HCT116 (cell line): ENCODE measurements around the gene CYB561D1. TPM values are rescaled to one million over a fixed set of nuclear protein-coding genes. Genes with fewer than 3 reads are reported as not detected.

Experiments used
- ATAC-seq: fragments of 200-7000 bp; cut with Tn5 transposase; 2 replicates; pipeline ENCODE4 v1.9.1; 2020; ENCODE audit warnings: mild to moderate bottlenecking, moderate library complexity
- BruUV-seq: library from RNA; stranded (reverse); fragments of 400-500 nt; replicated peaks from 2 replicates; lab custom pipeline; 2021; lab: Mats Ljungman, UMichigan
- CTCF ChIA-PET: fragments of 300-600 bp; sonication (Branson Sonifier 250); formaldehyde crosslinking; loops from one replicate; lab custom pipeline; 2021; ENCODE audit warnings: antibody characterized with exemption; lab: Charles Lee
- POLR2A ChIA-PET: fragments of 300-600, 350-600 bp; sonication (Branson Sonifier 250); formaldehyde crosslinking; loops from one replicate; lab custom pipeline; 2021; ENCODE audit warnings: antibody characterized with exemption; lab: Charles Lee
- RAD21 ChIA-PET, 2 experiments: fragments of 300-600 bp; sonication (Branson Sonifier 250); formaldehyde crosslinking; loops; one replicate each; lab custom pipeline; 2023; ENCODE audit warnings: low total read pairs in 2 of 2; ENCODE audit not compliant: uncharacterized antibody in 2 of 2, unreplicated experiment in 2 of 2, low non-redundant PET in 1 of 2; lab: Charles Lee
- DNase-seq: peaks from one replicate; pipeline ENCODE4 v3.0.0-alpha.2; 2010; ENCODE audit warnings: low read depth, low spot score
- H2AFZ ChIP-seq: fragments of 200-600 bp; shearing (Covaris generic), sonication (generic); 2 replicates; pipeline ENCODE4 v1.6.1; 2017; ENCODE audit warnings: low read depth, mixed run types, mixed read lengths, antibody characterized with exemption, low read length; ENCODE audit not compliant: poor library complexity, severe bottlenecking
- H3K27ac ChIP-seq: 2 replicates; pipeline ENCODE4 v1.5.1; 2012; ENCODE audit warnings: low read depth, low read length
- H3K27me3 ChIP-seq: fragments of 200-600 bp; sonication (generic); 2 replicates; pipeline ENCODE4 v1.6.1; 2016; ENCODE audit warnings: mixed run types, low read length, mixed read lengths; ENCODE audit not compliant: insufficient read depth
- H3K36me3 ChIP-seq, 2 experiments: fragments of 200-500 bp in 1 of 2; fragments of 200-600 bp in 1 of 2; sonication (Bioruptor generic) in 1 of 2; sonication (generic) in 1 of 2; 2 replicates each; pipeline versions ENCODE4 v1.5.1 to v1.6.1; 2014 to 2016; ENCODE audit warnings: low read length in 2 of 2, inconsistent platforms in 1 of 2, mixed read lengths in 1 of 2, mixed run types in 1 of 2; ENCODE audit not compliant: insufficient read depth in 2 of 2, control insufficient read depth in 1 of 2
- H3K4me1 ChIP-seq, 2 experiments: fragments of 200-600 bp in 1 of 2; sonication (generic) in 1 of 2; 2 replicates each; pipeline versions ENCODE4 v1.5.1 to v1.6.1; 2012 to 2017; ENCODE audit warnings: low read length in 2 of 2, inconsistent platforms in 1 of 2, mild to moderate bottlenecking in 1 of 2, mixed read lengths in 1 of 2, mixed run types in 1 of 2, moderate library complexity in 1 of 2; ENCODE audit not compliant: insufficient read depth in 2 of 2, control insufficient read depth in 1 of 2
- H3K4me2 ChIP-seq: fragments of 200-600 bp; sonication (generic); 2 replicates; pipeline ENCODE4 v1.6.1; 2017; ENCODE audit warnings: mixed run types, low read length, mixed read lengths
- H3K4me3 ChIP-seq, 2 experiments: fragments of 200-600 bp in 1 of 2; sonication (generic) in 1 of 2; replicated peaks in 1 of 2; 2 replicates each; pipeline ENCODE4 v1.5.1; 2011 to 2016; ENCODE audit warnings: low read length in 2 of 2, control low read depth in 1 of 2, low read depth in 1 of 2, mild to moderate bottlenecking in 1 of 2, mixed read lengths in 1 of 2, mixed run types in 1 of 2
- H3K79me2 ChIP-seq: fragments of 200-600 bp; sonication (generic); 2 replicates; pipeline ENCODE4 v1.6.1; 2017; ENCODE audit warnings: mild to moderate bottlenecking, mixed run types, low read length, moderate library complexity, mixed read lengths; ENCODE audit not compliant: insufficient read depth
- H3K9ac ChIP-seq: fragments of 200-600 bp; sonication (generic); 2 replicates; pipeline ENCODE4 v1.6.1; 2016; ENCODE audit warnings: low read length, mixed read lengths
- H3K9me2 ChIP-seq: fragments of 200-600 bp; sonication (generic), shearing (Covaris generic); 2 replicates; pipeline ENCODE4 v1.6.1; 2017; ENCODE audit warnings: mixed run types, mild to moderate bottlenecking, moderate library complexity; ENCODE audit not compliant: insufficient read depth
- H3K9me3 ChIP-seq, 2 experiments: fragments of 200-500 bp in 1 of 2; fragments of 200-600 bp in 1 of 2; sonication (Bioruptor generic) in 1 of 2; sonication (generic) in 1 of 2; 2 replicates each; pipeline ENCODE4 v1.6.1; 2014 to 2017; ENCODE audit warnings: low read length in 2 of 2, mixed read lengths in 2 of 2, inconsistent platforms in 1 of 2, low read depth in 1 of 2, mild to moderate bottlenecking in 1 of 2, mixed run types in 1 of 2, moderate library complexity in 1 of 2; ENCODE audit not compliant: control insufficient read depth in 1 of 2, insufficient read depth in 1 of 2
- H4K20me1 ChIP-seq: fragments of 200-600 bp; sonication (generic), shearing (Covaris generic); 2 replicates; pipeline ENCODE4 v1.6.1; 2017; ENCODE audit warnings: mixed run types, mild to moderate bottlenecking, moderate library complexity; ENCODE audit not compliant: insufficient read depth
- CBX3 ChIP-seq: IDR thresholded peaks from 2 replicates; pipeline ENCODE4 v1.6.1; 2012; ENCODE audit warnings: low read depth
- EGR1 ChIP-seq: IDR thresholded peaks from 2 replicates; pipeline ENCODE4 v1.6.1; 2012; ENCODE audit warnings: low read depth
- ELF1 ChIP-seq: IDR thresholded peaks from 2 replicates; pipeline ENCODE4 v1.6.1; 2012; ENCODE audit warnings: low read depth, borderline replicate concordance
- EZH2 ChIP-seq: fragments of 200-600 bp; sonication (generic); IDR thresholded peaks from 2 replicates; pipeline ENCODE4 v1.6.1; 2017; ENCODE audit warnings: antibody characterized with exemption, mixed run types
- EZH2phosphoT487 ChIP-seq: fragments of 200-600 bp; IDR thresholded peaks from 2 replicates; pipeline ENCODE4 v1.6.1; 2018; ENCODE audit warnings: antibody characterized with exemption, borderline replicate concordance
- POLR2A ChIP-seq: IDR thresholded peaks from 2 replicates; pipeline ENCODE4 v1.7.0; 2011; ENCODE audit warnings: borderline replicate concordance; ENCODE audit not compliant: insufficient read depth, insufficient read length; ENCODE audit errors: extremely low read depth
- RAD21 ChIP-seq: IDR thresholded peaks from 2 replicates; pipeline ENCODE4 v1.6.1; 2012; ENCODE audit warnings: low read depth, mild to moderate bottlenecking
- SRF ChIP-seq: IDR thresholded peaks from 2 replicates; pipeline ENCODE4 v1.6.1; 2012; ENCODE audit warnings: low read depth
- TCF7L2 ChIP-seq: IDR thresholded peaks from 2 replicates; pipeline ENCODE4 v1.7.0; 2011; ENCODE audit warnings: borderline replicate concordance, inconsistent platforms; ENCODE audit not compliant: insufficient read depth, insufficient read length; ENCODE audit errors: extremely low read depth
- ZFX ChIP-seq: fragments of 450-650 bp; IDR thresholded peaks from 2 replicates; pipeline ENCODE4 v1.6.1; 2017
- ZNF274 ChIP-seq: fragments of 200-500 bp; sonication (Bioruptor generic); IDR thresholded peaks from 2 replicates; pipeline ENCODE4 v1.6.1; 2014; ENCODE audit warnings: mild to moderate bottlenecking, low read depth, low read length, inconsistent platforms
- intact Hi-C: fragments of 100-400 bp; cut with micrococcal nuclease; formaldehyde crosslinking; loops from 2 replicates; pipeline ENCODE4 v1.10.0; 2022
- total RNA-seq: library from RNA; stranded (reverse); gene quantifications from one replicate; pipeline ENCODE4 v1.2.1, GENCODE V29; 2021; ENCODE audit not compliant: unreplicated experiment
- TF ChIP-seq, protein P1 (sequence below), 3 experiments: fragments of 200-600 bp in 1 of 3; sonication (generic) in 1 of 3; IDR thresholded peaks in 2 of 3; conservative IDR thresholded peaks in 1 of 3; 2 replicates each; pipeline ENCODE4 v1.5.1; 2012 to 2017; ENCODE audit warnings: low read depth in 2 of 3, low read length in 2 of 3, antibody characterized with exemption in 1 of 3, borderline replicate concordance in 1 of 3, control low read depth in 1 of 3, mild to moderate bottlenecking in 1 of 3, mixed read lengths in 1 of 3, mixed run types in 1 of 3, moderate library complexity in 1 of 3; ENCODE audit not compliant: insufficient read depth in 1 of 3
- TF ChIP-seq, protein P2 (sequence below): IDR thresholded peaks from 2 replicates; pipeline ENCODE4 v1.6.1; 2012

Gene CYB561D1
- total RNA-seq, 1 experiment from 2014 or later = 5.9 TPM

DNA sequence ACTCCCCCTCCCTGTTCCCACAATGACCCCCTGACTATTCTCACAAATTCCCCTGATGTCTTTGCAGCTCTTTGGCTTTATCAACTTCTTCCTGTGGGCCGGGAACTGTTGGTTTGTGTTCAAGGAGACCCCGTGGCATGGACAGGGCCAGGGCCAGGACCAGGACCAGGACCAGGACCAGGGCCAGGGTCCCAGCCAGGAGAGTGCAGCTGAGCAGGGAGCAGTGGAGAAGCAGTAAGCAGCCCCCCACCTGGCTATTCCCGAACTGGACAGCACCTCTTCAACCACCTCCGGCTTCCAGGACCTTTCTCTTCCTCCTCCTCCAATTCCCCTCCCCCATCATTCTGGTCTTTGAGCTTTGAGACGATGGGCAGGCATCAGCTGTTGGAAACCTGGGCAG, 14.6 kb upstream of the CYB561D1 start:
- DNase-seq (no peak), ATAC-seq (no peak)
- peaks cover 3 to 20% of the 10 kb centered on the region in 2 experiments for H3K4me1 ChIP-seq
- CTCF ChIA-PET = interaction anchor here (1.2 kb wide), 1 partner anchor 11 kb away, joined by 4 read pairs; no protein-coding TSS in a partner anchor
- no peak overlapping the region for H3K9ac ChIP-seq
- no peaks in the 10 kb centered on the region for H3K36me3 ChIP-seq
- H3K4me2 ChIP-seq = no peak overlapping the region
- 0 out of 2 replicates have a peak, but pooled peaks cover 2% of the 10 kb centered on the region for H3K79me2 ChIP-seq
- H2AFZ ChIP-seq = no peak overlapping the region
- no peak overlapping the region for H3K27ac ChIP-seq
- H3K27me3 ChIP-seq = peaks cover 6% of the 10 kb centered on the region; the same call in 1 of the 2 replicates
- RAD21 ChIA-PET = no interaction called here
- H3K4me3 ChIP-seq = no peak overlapping the region
- H3K9me3 ChIP-seq = no peaks in the 10 kb centered on the region
- no peak for TF ChIP-seq ELF1
- TF ChIP-seq SRF = no peak
- no peak for TF ChIP-seq EZH2
- no peak for TF ChIP-seq EGR1
- no peak for TF ChIP-seq EZH2phosphoT487
- no peak for TF ChIP-seq POLR2A
- H3K9me2 ChIP-seq = no peaks in the 10 kb centered on the region
- no peaks in the 10 kb centered on the region for H4K20me1 ChIP-seq
- BruUV-seq = no TSS peak
- intact Hi-C loops = no loop called here
- POLR2A ChIA-PET = no interaction called here

DNA sequence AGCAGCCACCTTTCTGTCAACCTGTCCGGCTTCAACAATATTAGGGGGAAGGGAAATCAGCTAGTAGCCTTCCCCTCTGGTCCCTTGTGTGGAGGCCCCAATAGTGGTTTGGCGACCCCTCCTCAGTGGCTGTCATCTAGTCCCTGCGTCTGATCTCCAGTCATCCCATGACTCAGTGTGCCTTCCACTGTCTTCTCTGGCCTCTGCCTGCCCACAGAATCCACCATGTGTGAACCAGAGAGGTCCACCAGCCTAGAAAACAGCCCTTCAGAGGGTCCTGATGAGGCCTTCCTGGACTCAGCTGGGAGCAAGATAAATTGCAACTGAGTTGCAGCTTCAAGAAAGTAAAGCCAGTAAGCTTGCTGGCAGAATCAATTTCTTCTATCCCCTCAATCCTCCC, 14.0 kb upstream of the CYB561D1 start:
- Histone ChIP-seq H3K9ac (no peak overlapping the region), H3K27ac (no peak overlapping the region), H3K4me2 (no peak overlapping the region), H3K9me2 (no peaks in the 10 kb centered on the region), H3K79me2 (0 out of 2 replicates have a peak, but pooled peaks cover 4% of the 10 kb centered on the region), H3K27me3 (peaks cover 6% of the 10 kb centered on the region; the same call in 1 of the 2 replicates), H3K36me3 (no peaks in the 10 kb centered on the region), H3K4me3 (no peak overlapping the region), H3K9me3 (no peaks in the 10 kb centered on the region), H3K4me1 (peaks cover 7 to 26% of the 10 kb centered on the region in 2 experiments), H4K20me1 (no peaks in the 10 kb centered on the region), H2AFZ (no peak overlapping the region)
- intact Hi-C loops = loop anchor here (5.0 kb wide), 1 partner anchor 53 kb away; the partner anchor contains the start of gene PSMA5
- POLR2A ChIA-PET = no interaction called here
- TF ChIP-seq ZNF274 (no peak), RAD21 (no peak), ELF1 (no peak), EZH2 (no peak), TCF7L2 (no peak), CBX3 (no peak), ZFX (no peak)
- TF ChIP-seq, protein P1, sequence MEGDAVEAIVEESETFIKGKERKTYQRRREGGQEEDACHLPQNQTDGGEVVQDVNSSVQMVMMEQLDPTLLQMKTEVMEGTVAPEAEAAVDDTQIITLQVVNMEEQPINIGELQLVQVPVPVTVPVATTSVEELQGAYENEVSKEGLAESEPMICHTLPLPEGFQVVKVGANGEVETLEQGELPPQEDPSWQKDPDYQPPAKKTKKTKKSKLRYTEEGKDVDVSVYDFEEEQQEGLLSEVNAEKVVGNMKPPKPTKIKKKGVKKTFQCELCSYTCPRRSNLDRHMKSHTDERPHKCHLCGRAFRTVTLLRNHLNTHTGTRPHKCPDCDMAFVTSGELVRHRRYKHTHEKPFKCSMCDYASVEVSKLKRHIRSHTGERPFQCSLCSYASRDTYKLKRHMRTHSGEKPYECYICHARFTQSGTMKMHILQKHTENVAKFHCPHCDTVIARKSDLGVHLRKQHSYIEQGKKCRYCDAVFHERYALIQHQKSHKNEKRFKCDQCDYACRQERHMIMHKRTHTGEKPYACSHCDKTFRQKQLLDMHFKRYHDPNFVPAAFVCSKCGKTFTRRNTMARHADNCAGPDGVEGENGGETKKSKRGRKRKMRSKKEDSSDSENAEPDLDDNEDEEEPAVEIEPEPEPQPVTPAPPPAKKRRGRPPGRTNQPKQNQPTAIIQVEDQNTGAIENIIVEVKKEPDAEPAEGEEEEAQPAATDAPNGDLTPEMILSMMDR (IDR thresholded peaks at IDR 0.05 in 2 of 3, conservative IDR thresholded peaks at IDR 0.05 in 1 of 3; ENCODE audit: borderline replicate concordance in 1 of 3, insufficient read depth in 1 of 3, low read depth in 2 of 3, low read length in 2 of 3) = no peak
- TF ChIP-seq, protein P2, sequence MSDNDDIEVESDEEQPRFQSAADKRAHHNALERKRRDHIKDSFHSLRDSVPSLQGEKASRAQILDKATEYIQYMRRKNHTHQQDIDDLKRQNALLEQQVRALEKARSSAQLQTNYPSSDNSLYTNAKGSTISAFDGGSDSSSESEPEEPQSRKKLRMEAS = no peak
- DNase-seq (no peak), ATAC-seq (no peak)
- RAD21 ChIA-PET = no interaction called here
- no TSS peak for BruUV-seq
- CTCF ChIA-PET = no interaction called here
